ENCODE results near the gene KRTAP3-2.
A peak's percentile ranks its signal among the peaks of the same experiment; 100 is the strongest.

Gene KRTAP3-2

DNA sequence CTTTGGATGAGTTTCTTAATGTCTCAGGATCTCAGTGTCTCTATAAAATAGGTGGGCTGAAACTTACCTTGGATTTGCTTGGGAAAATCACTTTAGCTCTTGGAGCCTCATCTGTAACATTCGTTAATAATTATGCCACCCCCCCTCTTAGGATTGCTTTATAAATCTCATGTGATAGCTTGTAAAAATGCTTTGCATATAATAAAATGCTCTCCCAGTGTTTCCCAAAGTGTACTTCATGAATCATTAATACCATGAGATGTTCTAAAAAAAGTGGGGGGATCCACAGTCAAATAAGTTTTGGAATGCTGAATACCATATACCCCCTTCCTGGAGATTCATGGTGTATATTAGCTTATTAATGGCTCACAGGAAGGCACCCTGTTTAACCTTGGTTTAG, 38.1 kb downstream of the KRTAP3-2 start:
- DNase-seq, result no peak

- DNase-seq, result no peak
Observed at GRCh38 chr17:40960144-40960543, 39.6 kb downstream of the KRTAP3-2 start.

GRCh38 chr17:40958086-40958953, 41.4 kb downstream of the KRTAP3-2 start:
- DNase-seq, result no peak

DNA sequence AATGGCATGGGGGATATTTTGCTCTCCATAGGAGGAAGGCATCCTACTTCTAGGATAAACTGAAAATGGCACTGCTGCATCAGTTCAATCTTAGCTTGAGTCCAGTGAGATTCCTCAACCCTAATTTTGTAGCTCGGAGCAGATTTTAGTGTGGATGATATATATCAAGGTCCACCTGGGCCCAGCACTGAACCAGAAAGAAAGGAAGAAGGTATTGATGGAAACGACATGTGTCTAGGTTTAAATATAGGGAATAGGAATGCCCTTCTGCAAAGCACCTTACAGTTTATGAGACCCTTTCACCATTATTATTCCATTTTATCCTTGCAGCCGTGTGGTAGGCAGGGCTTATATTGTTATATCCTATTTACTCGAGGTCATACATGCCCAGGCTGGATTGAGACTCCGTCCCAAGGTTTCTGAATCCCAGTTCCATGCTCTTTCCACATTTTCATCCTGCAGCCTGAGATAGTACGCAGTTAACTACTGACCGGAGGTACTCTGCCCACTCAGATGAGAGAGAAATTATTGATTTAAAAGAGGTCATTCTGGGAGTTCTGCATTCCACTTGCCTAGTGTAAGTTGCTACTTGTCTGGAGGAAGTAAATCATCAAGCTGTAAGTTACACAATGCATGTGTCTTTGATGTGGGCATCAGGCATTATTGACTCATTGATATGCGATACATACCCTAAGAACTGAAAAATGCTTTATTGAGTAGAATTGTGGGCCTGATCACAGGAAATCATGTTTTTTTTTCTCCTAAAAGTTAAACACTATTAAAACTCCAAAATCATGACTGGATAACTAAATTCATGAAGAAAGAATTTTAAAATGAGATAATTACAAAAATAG, 43.1 kb downstream of the KRTAP3-2 start:
- DNase-seq, result peak; percentile 97

DNA sequence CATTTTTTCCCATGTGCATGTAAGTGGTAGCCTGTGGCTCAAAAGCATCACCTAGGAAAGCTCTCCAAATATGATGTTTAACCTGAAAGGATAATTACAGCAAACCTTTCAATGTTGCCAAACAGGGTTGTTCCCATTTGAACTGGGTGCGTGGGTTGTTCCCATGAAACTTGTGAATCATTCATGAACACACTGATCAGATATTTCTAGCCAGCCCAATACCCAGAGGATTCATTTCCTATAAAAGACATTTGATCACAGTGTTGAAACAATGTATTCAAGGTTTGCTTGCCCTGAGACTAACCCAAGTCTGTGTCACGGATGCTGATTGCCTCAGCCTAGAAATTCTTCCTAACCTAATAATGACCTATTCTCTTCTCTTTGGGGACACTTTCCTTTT, 45.8 kb downstream of the KRTAP3-2 start:
- peak; percentile 88 for DNase-seq

GRCh38 chr17:40952661-40953060, 47.0 kb downstream of the KRTAP3-2 start:
- peak; percentile 80 for DNase-seq

GRCh38 chr17:40952154-40952553, 47.6 kb downstream of the KRTAP3-2 start:
- DNase-seq, result no peak

DNA sequence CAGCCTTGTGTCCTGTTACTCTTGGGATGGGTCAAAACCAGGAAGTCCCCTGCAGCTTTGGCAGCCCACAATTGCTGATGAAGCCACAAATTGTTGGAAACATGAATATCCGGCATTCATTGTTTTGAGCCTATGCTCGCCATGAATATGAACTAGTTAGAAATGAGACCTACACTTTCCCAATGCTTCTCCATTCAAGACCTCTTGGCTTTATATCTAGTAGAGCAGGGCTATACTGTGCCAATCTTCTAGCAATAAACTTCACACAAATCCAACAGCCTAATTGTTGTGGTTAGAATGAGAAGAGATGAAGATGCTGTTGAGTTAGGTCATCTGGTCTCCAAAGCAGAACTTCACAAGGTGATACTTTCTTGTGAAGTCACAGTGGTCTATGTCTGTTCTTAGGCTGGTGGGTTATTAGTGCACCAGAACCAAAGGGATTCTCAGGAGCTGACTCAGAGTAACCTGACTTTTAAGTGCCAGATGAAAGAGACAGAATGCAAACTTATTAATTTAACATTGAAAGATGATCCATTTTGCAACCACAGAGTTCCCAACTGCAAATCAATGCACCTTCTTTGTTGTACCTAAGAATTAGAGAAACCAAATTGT, 48.6 kb downstream of the KRTAP3-2 start:
- peak; percentile 13 for DNase-seq

GRCh38 chr17:40950176-40950575, 49.5 kb downstream of the KRTAP3-2 start:
- DNase-seq, result no peak

GRCh38 chr17:40949418-40949817, 50.3 kb downstream of the KRTAP3-2 start:
- DNase-seq, result no peak

Measured in EL (cell line).